H9 (cell line): ENCODE measurements around the gene TNFRSF18. TPM values are rescaled to one million over a fixed set of nuclear protein-coding genes. Genes with fewer than 3 reads are reported as not detected.

Experiments used
- DNase-seq: peaks from one replicate; pipeline ENCODE4 v3.0.0-alpha.2; 2017
- H2AFZ ChIP-seq: one replicate; pipeline ENCODE4 v1.6.1; 2013; ENCODE audit warnings: mild to moderate bottlenecking, low read length, control low read depth, moderate library complexity
- H2AK5ac ChIP-seq: 2 replicates; pipeline ENCODE4 v1.6.1; 2013; ENCODE audit warnings: low read length, control low read depth, mixed read lengths; ENCODE audit not compliant: insufficient read length
- H2BK120ac ChIP-seq: one replicate; pipeline ENCODE4 v1.6.1; 2013; ENCODE audit warnings: low read depth, mild to moderate bottlenecking, low read length, control low read depth, inconsistent platforms; ENCODE audit not compliant: poor library complexity, severe bottlenecking
- H2BK12ac ChIP-seq: 2 replicates; pipeline ENCODE4 v1.6.1; 2013; ENCODE audit warnings: low read length, control low read depth, mixed read lengths, low read depth; ENCODE audit not compliant: insufficient read length
- H2BK15ac ChIP-seq: 2 replicates; pipeline ENCODE4 v1.6.1; 2013; ENCODE audit warnings: low read depth, low read length, control low read depth
- H2BK20ac ChIP-seq: one replicate; pipeline ENCODE4 v1.6.1; 2013; ENCODE audit warnings: low read depth, mild to moderate bottlenecking, low read length, control low read depth, inconsistent platforms; ENCODE audit not compliant: poor library complexity, severe bottlenecking
- H2BK5ac ChIP-seq: 2 replicates; pipeline ENCODE4 v1.6.1; 2013; ENCODE audit warnings: low read length, control low read depth, mixed read lengths; ENCODE audit not compliant: insufficient read length
- H3K14ac ChIP-seq: 2 replicates; pipeline ENCODE4 v1.6.1; 2013; ENCODE audit warnings: low read length, control low read depth; ENCODE audit not compliant: insufficient read depth
- H3K18ac ChIP-seq: 2 replicates; pipeline ENCODE4 v1.6.1; 2013; ENCODE audit warnings: low read depth, mild to moderate bottlenecking, mixed read lengths, low read length, control low read depth; ENCODE audit not compliant: insufficient read length
- H3K23ac ChIP-seq: 2 replicates; pipeline ENCODE4 v1.6.1; 2013; ENCODE audit warnings: low read length, control low read depth, mixed read lengths, low read depth; ENCODE audit not compliant: insufficient read length
- H3K23me2 ChIP-seq: 2 replicates; pipeline ENCODE4 v1.6.1; 2013; ENCODE audit warnings: low read depth, mild to moderate bottlenecking, mixed read lengths, low read length, control low read depth; ENCODE audit not compliant: insufficient read length, poor library complexity, severe bottlenecking
- H3K27ac ChIP-seq: 2 replicates; pipeline ENCODE4 v1.5.1; 2013; ENCODE audit warnings: low read length, control low read depth, mixed read lengths, low read depth; ENCODE audit not compliant: insufficient read length
- H3K27me3 ChIP-seq: 2 replicates; pipeline ENCODE4 v1.6.1; 2013; ENCODE audit warnings: low read length, control low read depth, inconsistent platforms; ENCODE audit not compliant: insufficient read depth
- H3K4ac ChIP-seq: 2 replicates; pipeline ENCODE4 v1.6.1; 2013; ENCODE audit warnings: low read depth, mild to moderate bottlenecking, control low read depth, inconsistent platforms, low read length, moderate library complexity
- H3K4me1 ChIP-seq: 2 replicates; pipeline ENCODE4 v1.6.1; 2013; ENCODE audit warnings: low read length, control low read depth, inconsistent platforms; ENCODE audit not compliant: insufficient read depth
- H3K4me2 ChIP-seq: 2 replicates; pipeline ENCODE4 v1.6.1; 2013; ENCODE audit warnings: low read length, control low read depth, mixed read lengths; ENCODE audit not compliant: insufficient read length, insufficient read depth
- H3K56ac ChIP-seq: 2 replicates; pipeline ENCODE4 v1.6.1; 2013; ENCODE audit warnings: low read depth, mild to moderate bottlenecking, mixed read lengths, low read length, control low read depth; ENCODE audit not compliant: insufficient read length
- H3K79me1 ChIP-seq: 2 replicates; pipeline ENCODE4 v1.6.1; 2013; ENCODE audit warnings: low read depth, mild to moderate bottlenecking, moderate library complexity, low read length, control low read depth, inconsistent platforms; ENCODE audit not compliant: insufficient read depth, poor library complexity, severe bottlenecking
- H3K79me2 ChIP-seq: 2 replicates; pipeline ENCODE4 v1.6.1; 2013; ENCODE audit warnings: low read length, control low read depth, inconsistent platforms; ENCODE audit not compliant: insufficient read depth
- H3K9ac ChIP-seq: 2 replicates; pipeline ENCODE4 v1.6.1; 2013; ENCODE audit warnings: low read length, control low read depth, mixed read lengths; ENCODE audit not compliant: insufficient read length; ENCODE audit errors: extremely low read depth
- H3K9me3 ChIP-seq: one replicate; pipeline ENCODE4 v1.6.1; 2013; ENCODE audit warnings: low read depth, low read length, inconsistent platforms; ENCODE audit not compliant: control insufficient read depth
- H3T11ph ChIP-seq: one replicate; pipeline ENCODE4 v1.6.1; 2013; ENCODE audit warnings: mild to moderate bottlenecking, low read length, control low read depth, inconsistent platforms
- H4K20me1 ChIP-seq: one replicate; pipeline ENCODE4 v1.6.1; 2013; ENCODE audit not compliant: control insufficient read depth, insufficient read length, insufficient read depth
- H4K5ac ChIP-seq: 2 replicates; pipeline ENCODE4 v1.6.1; 2013; ENCODE audit warnings: low read depth, mild to moderate bottlenecking, mixed read lengths, low read length, control low read depth; ENCODE audit not compliant: insufficient read length
- H4K8ac ChIP-seq: replicated peaks from 2 replicates; pipeline ENCODE4 v1.6.1; 2013; ENCODE audit warnings: low read length, control low read depth, mixed read lengths, low read depth; ENCODE audit not compliant: insufficient read length
- H4K91ac ChIP-seq: 2 replicates; pipeline ENCODE4 v1.6.1; 2013; ENCODE audit warnings: low read depth, mild to moderate bottlenecking, moderate library complexity, mixed read lengths, low read length, control low read depth; ENCODE audit not compliant: insufficient read length
- H3K27ac Mint-ChIP-seq, 3 experiments: 2 replicates in 2 of 3; 3 replicates in 1 of 3; pipeline ENCODE4 v1.8.0; 2020 to 2021; ENCODE audit warnings: mixed read lengths in 3 of 3, mild to moderate bottlenecking in 1 of 3, moderate library complexity in 1 of 3
- H3K27me3 Mint-ChIP-seq: 2 replicates; pipeline ENCODE4 v1.8.0; 2021; ENCODE audit warnings: low read depth, mild to moderate bottlenecking, moderate library complexity, mixed read lengths
- H3K36me3 Mint-ChIP-seq, 3 experiments: 2 replicates in 2 of 3; 3 replicates in 1 of 3; pipeline ENCODE4 v1.8.0; 2020 to 2021; ENCODE audit warnings: low read depth in 3 of 3, mixed read lengths in 3 of 3; ENCODE audit not compliant: insufficient read depth in 1 of 3
- H3K4me1 Mint-ChIP-seq, 2 experiments: 2 replicates each; pipeline ENCODE4 v1.8.0; 2020; ENCODE audit warnings: mixed read lengths in 2 of 2
- H3K4me3 Mint-ChIP-seq, 2 experiments: 2 replicates in 1 of 2; 3 replicates in 1 of 2; pipeline ENCODE4 v1.8.0; 2020 to 2021; ENCODE audit warnings: mild to moderate bottlenecking in 2 of 2, mixed read lengths in 2 of 2, moderate library complexity in 1 of 2
- H3K9me3 Mint-ChIP-seq, 2 experiments: 2 replicates in 1 of 2; 3 replicates in 1 of 2; pipeline ENCODE4 v1.8.0; 2020; ENCODE audit warnings: mild to moderate bottlenecking in 2 of 2, mixed read lengths in 2 of 2, moderate library complexity in 1 of 2
- WGBS: extraction: QIAGEN DNeasy Blood & Tissue Kit; methylation state at CpG from one replicate; pipeline ENCODE4 v1.1.7; 2013; ENCODE audit warnings: missing lambda C conversion rate, low lambda C conversion rate, mixed read lengths; ENCODE audit not compliant: insufficient read length; ENCODE audit errors: extremely low coverage; 5-methylcytosine and 5-hydroxymethylcytosine counted together
- total RNA-seq: library from RNA; stranded (reverse); gene quantifications from 2 replicates; pipeline ENCODE4 v1.2.1, GENCODE V29; 2021
- TF ChIP-seq, protein P1 (sequence below): fragments of 200-600 bp; sonication (generic); conservative IDR thresholded peaks from 3 replicates; pipeline ENCODE4 v1.8.0; 2021; ENCODE audit warnings: antibody characterized with exemption, mild to moderate bottlenecking

Gene TNFRSF18
- total RNA-seq, 1 experiment from 2014 or later = 2.0 TPM

DNA sequence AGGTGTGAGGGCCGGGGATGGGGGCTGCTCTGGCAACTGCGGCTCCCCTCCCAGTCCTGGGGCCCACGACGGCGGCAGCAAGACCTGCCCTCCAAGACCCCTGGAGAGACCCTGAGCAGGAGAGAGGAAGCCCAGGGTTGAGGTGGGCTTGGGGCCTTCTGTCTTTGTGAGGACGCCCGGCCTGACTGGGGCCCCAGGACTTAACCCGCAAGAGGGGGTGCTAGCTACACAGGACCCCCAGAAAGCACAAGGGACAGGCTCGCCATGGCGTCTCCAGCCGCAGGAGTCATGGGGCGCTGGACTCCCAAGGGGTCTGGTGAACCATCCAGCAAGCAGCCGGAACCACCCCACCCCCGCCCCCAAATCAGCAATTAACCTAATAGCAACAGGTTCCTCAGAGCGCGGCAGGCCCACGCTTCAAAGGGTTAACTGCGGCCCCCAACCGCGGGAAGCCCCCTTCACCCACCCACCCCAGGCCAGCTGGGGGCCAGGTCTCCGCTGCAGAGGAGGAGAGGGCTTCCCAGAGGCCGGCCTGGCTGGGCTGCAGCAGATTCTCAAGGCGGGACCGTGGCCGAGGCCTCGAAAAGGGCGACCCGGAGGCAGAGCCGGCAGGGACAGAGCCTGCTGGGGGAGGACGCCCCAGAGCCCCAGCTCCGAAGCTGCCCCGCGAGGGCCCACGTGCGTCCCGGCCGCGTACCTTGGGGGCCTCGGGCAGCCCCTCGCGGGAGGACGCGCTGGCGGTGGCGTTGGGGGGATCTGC, 39.6 kb upstream of the TNFRSF18 start:
- H2BK5ac ChIP-seq = no peak overlapping the region
- no peaks in the 10 kb centered on the region for H4K20me1 ChIP-seq
- no peaks in the 10 kb centered on the region for H3K9me3 Mint-ChIP-seq
- no peak overlapping the region for H3K23ac ChIP-seq
- no peaks in the 10 kb centered on the region for H3K79me1 ChIP-seq
- no peak for DNase-seq
- H3K18ac ChIP-seq = no peak overlapping the region
- no peak overlapping the region for H2BK12ac ChIP-seq
- no peaks in the 10 kb centered on the region for H3K27me3 ChIP-seq
- no peak overlapping the region for H2BK15ac ChIP-seq
- no peak overlapping the region for H4K91ac ChIP-seq
- H3K27me3 Mint-ChIP-seq = peaks cover 16% of the 10 kb centered on the region
- no peak overlapping the region for H3K9ac ChIP-seq
- peaks cover 0 to 1% (median 0%) of the 10 kb centered on the region in 3 experiments; a peak in 1 of 7 replicates for H3K36me3 Mint-ChIP-seq
- WGBS = no CpG with 5 or more reads among the region's 45 CpGs
- H4K5ac ChIP-seq = no peak overlapping the region
- H3K4me2 ChIP-seq = no peak overlapping the region
- no peak overlapping the region for H3T11ph ChIP-seq
- H3K9me3 ChIP-seq = no peaks in the 10 kb centered on the region
- peaks cover 0 to under 1% of the 10 kb centered on the region in 2 experiments; a peak in 1 of 4 replicates for H3K4me1 Mint-ChIP-seq
- no peak overlapping the region for H3K27ac ChIP-seq
- no peak overlapping the region for H3K56ac ChIP-seq
- H3K4me1 ChIP-seq = no peaks in the 10 kb centered on the region
- no peak overlapping the region for H4K8ac ChIP-seq
- H3K4ac ChIP-seq = no peak overlapping the region
- TF ChIP-seq, protein P1, sequence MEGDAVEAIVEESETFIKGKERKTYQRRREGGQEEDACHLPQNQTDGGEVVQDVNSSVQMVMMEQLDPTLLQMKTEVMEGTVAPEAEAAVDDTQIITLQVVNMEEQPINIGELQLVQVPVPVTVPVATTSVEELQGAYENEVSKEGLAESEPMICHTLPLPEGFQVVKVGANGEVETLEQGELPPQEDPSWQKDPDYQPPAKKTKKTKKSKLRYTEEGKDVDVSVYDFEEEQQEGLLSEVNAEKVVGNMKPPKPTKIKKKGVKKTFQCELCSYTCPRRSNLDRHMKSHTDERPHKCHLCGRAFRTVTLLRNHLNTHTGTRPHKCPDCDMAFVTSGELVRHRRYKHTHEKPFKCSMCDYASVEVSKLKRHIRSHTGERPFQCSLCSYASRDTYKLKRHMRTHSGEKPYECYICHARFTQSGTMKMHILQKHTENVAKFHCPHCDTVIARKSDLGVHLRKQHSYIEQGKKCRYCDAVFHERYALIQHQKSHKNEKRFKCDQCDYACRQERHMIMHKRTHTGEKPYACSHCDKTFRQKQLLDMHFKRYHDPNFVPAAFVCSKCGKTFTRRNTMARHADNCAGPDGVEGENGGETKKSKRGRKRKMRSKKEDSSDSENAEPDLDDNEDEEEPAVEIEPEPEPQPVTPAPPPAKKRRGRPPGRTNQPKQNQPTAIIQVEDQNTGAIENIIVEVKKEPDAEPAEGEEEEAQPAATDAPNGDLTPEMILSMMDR = no peak
- H2AK5ac ChIP-seq = no peak overlapping the region
- H3K79me2 ChIP-seq = no peaks in the 10 kb centered on the region
- H2BK120ac ChIP-seq = no peak overlapping the region
- no peak overlapping the region for H3K4me3 Mint-ChIP-seq
- no peak overlapping the region for H3K14ac ChIP-seq
- no peak overlapping the region for H2AFZ ChIP-seq
- H3K27ac Mint-ChIP-seq = no peak overlapping the region
- H3K23me2 ChIP-seq = no peaks in the 10 kb centered on the region
- no peak overlapping the region for H2BK20ac ChIP-seq
